WTC11 (cell line): ENCODE measurements around the gene RPL15. TPM values are rescaled to one million over a fixed set of nuclear protein-coding genes. Genes with fewer than 3 reads are reported as not detected.

Source experiments
- ATAC-seq: fragments of 200-7000 bp; cut with Tn5 transposase; 2 replicates; pipeline ENCODE4 v1.10.0; 2021; ENCODE audit warnings: mild to moderate bottlenecking, moderate library complexity
- CTCF ChIA-PET: fragments of 300-600 bp; sonication (Branson Sonifier 250); formaldehyde crosslinking; loops from one replicate; lab custom pipeline; 2021; ENCODE audit warnings: antibody characterized with exemption; lab: Charles Lee
- POLR2A ChIA-PET: fragments of 350-600 bp; sonication (Branson Sonifier 250); formaldehyde crosslinking; loops from one replicate; lab custom pipeline; 2021; ENCODE audit warnings: antibody characterized with exemption; lab: Charles Lee
- DNase-seq: peaks from one replicate; pipeline ENCODE4 v3.0.0; 2021; ENCODE audit warnings: low spot score
- H3K27ac Mint-ChIP-seq: 2 replicates; pipeline ENCODE4 v1.8.0; 2021; ENCODE audit warnings: mixed read lengths
- H3K27me3 Mint-ChIP-seq: 2 replicates; pipeline ENCODE4 v1.8.0; 2021; ENCODE audit warnings: low read depth, mild to moderate bottlenecking, moderate library complexity, mixed read lengths
- H3K36me3 Mint-ChIP-seq: 2 replicates; pipeline ENCODE4 v1.8.0; 2021; ENCODE audit warnings: mixed read lengths
- H3K4me1 Mint-ChIP-seq: 2 replicates; pipeline ENCODE4 v1.8.0; 2022; ENCODE audit warnings: mixed read lengths
- H3K4me3 Mint-ChIP-seq: 2 replicates; pipeline ENCODE4 v1.8.0; 2021; ENCODE audit warnings: mild to moderate bottlenecking, moderate library complexity, mixed read lengths
- H3K9me3 Mint-ChIP-seq: 2 replicates; pipeline ENCODE4 v1.8.0; 2021; ENCODE audit warnings: mixed read lengths
- CREB1 ChIP-seq: sonication (generic); formaldehyde crosslinking; IDR thresholded peaks from 2 replicates; pipeline ENCODE4 v1.8.0; 2023; ENCODE audit warnings: mild to moderate bottlenecking, missing genetic modification reagents
- ETV6 ChIP-seq: sonication (generic); formaldehyde crosslinking; IDR thresholded peaks from 2 replicates; pipeline ENCODE4 v1.8.1; 2022; ENCODE audit warnings: mild to moderate bottlenecking, missing genetic modification reagents
- GRHL2 ChIP-seq: fragments of 250-450 bp; sonication (Bioruptor Pico); IDR thresholded peaks from 2 replicates; pipeline ENCODE4 v1.8.0; 2022; ENCODE audit warnings: mild to moderate bottlenecking, moderate library complexity; ENCODE audit not compliant: insufficient replicate concordance, severe bottlenecking
- JAZF1 ChIP-seq: fragments of 250-450 bp; sonication (Bioruptor Pico); IDR thresholded peaks from 2 replicates; pipeline ENCODE4 v1.9.0; 2021; ENCODE audit warnings: moderate library complexity, mild to moderate bottlenecking, inconsistent platforms
- NFYB ChIP-seq: sonication (generic); formaldehyde crosslinking; conservative IDR thresholded peaks from 2 replicates; pipeline ENCODE4 v1.8.0; 2022; ENCODE audit warnings: low read depth, missing genetic modification reagents
- RORB ChIP-seq: fragments of 250-450 bp; sonication (Bioruptor Pico); IDR thresholded peaks from 2 replicates; pipeline ENCODE4 v1.9.0; 2021; ENCODE audit warnings: mild to moderate bottlenecking
- TP53 ChIP-seq: sonication (generic); formaldehyde crosslinking; IDR thresholded peaks from 2 replicates; pipeline ENCODE4 v1.8.1; 2023; ENCODE audit warnings: mild to moderate bottlenecking, missing genetic modification reagents
- ZBTB21 ChIP-seq: sonication (generic); formaldehyde crosslinking; IDR thresholded peaks from 2 replicates; pipeline ENCODE4 v1.8.1; 2023; ENCODE audit warnings: mild to moderate bottlenecking, missing genetic modification reagents, borderline replicate concordance
- ZNF232 ChIP-seq: sonication (generic); formaldehyde crosslinking; IDR thresholded peaks from 2 replicates; pipeline ENCODE4 v1.8.0; 2022; ENCODE audit warnings: mild to moderate bottlenecking, missing genetic modification reagents
- total RNA-seq: library from RNA; stranded (reverse); gene quantifications from 3 replicates; pipeline ENCODE4 v1.2.3, GENCODE V29; 2021
- TF ChIP-seq, protein P1 (sequence below): sonication (generic); formaldehyde crosslinking; IDR thresholded peaks from 2 replicates; pipeline ENCODE4 v1.8.1; 2022; ENCODE audit warnings: missing genetic modification reagents, borderline replicate concordance
- TF ChIP-seq, protein P2 (sequence below): sonication (generic); formaldehyde crosslinking; IDR thresholded peaks from 2 replicates; pipeline ENCODE4 v1.8.0; 2022; ENCODE audit warnings: missing genetic modification reagents
- TF ChIP-seq, protein P3 (sequence below): sonication (generic); formaldehyde crosslinking; IDR thresholded peaks from 2 replicates; pipeline ENCODE4 v1.8.0; 2022; ENCODE audit warnings: mild to moderate bottlenecking, missing genetic modification reagents
- TF ChIP-seq, protein P4 (sequence below): fragments of 250-450 bp; sonication (Bioruptor Pico); conservative IDR thresholded peaks from 2 replicates; pipeline ENCODE4 v1.9.0; 2021; ENCODE audit warnings: mild to moderate bottlenecking
- TF ChIP-seq, protein P5 (sequence below): sonication (generic); formaldehyde crosslinking; IDR thresholded peaks from 2 replicates; pipeline ENCODE4 v1.8.0; 2023; ENCODE audit warnings: mild to moderate bottlenecking, missing genetic modification reagents
- TF ChIP-seq, protein P6 (sequence below): sonication (generic); formaldehyde crosslinking; conservative IDR thresholded peaks from 2 replicates; pipeline ENCODE4 v1.8.1; 2023; ENCODE audit warnings: mild to moderate bottlenecking, low read depth, missing genetic modification reagents, moderate library complexity

RPL15 gene
- total RNA-seq, 1 experiment from 2014 or later = 2,428 TPM

DNA sequence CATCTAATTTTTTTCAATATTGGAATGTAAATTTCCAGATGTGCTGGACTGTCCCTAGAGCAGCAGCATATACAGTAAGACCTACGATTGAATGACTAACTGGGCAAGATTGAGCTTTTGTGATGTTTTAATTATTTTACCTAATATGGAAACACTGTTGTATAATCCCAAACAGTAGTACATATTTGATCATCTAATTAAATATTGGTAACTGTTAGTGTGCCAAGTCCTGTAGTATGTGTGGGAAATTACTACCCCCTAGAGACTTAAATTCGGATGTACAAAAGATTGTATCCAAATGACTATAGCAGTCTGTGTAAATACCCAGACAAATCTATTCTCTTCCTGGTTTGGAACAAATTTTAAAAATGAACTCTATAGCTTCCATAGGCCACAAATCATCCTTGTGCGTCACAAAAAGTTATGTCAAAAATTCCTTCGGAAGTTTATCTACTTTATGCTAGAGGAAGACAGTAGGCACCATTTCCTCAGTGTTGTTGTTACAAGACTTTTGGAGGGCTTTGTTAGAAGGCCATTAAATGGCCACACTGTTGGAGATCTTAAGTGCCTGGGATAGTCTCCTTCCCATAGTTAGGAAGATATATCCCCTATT lies 41.7 kb upstream of the RPL15 start:
- DNase-seq (no peak), ATAC-seq (no peak)
- peaks cover 32% of the 10 kb centered on the region for H3K36me3 Mint-ChIP-seq
- no peak overlapping the region; the same call in 1 of the 2 replicates for H3K27ac Mint-ChIP-seq
- peaks cover 26% of the 10 kb centered on the region for H3K9me3 Mint-ChIP-seq
- no peaks in the 10 kb centered on the region; the same call in 1 of the 2 replicates for H3K27me3 Mint-ChIP-seq
- ChIA-PET POLR2A (no interaction called here), CTCF (interaction anchor here (1.9 to 3.5 kb wide), 2 partner anchors 10 to 13 kb away, joined by 4 to 12 read pairs; no protein-coding TSS in a partner anchor)
- H3K4me3 Mint-ChIP-seq = no peak overlapping the region
- peaks cover 28% of the 10 kb centered on the region for H3K4me1 Mint-ChIP-seq
- no peak for TF ChIP-seq ETV6 (CRISPR knock-in tag)
- TF ChIP-seq, protein P1, sequence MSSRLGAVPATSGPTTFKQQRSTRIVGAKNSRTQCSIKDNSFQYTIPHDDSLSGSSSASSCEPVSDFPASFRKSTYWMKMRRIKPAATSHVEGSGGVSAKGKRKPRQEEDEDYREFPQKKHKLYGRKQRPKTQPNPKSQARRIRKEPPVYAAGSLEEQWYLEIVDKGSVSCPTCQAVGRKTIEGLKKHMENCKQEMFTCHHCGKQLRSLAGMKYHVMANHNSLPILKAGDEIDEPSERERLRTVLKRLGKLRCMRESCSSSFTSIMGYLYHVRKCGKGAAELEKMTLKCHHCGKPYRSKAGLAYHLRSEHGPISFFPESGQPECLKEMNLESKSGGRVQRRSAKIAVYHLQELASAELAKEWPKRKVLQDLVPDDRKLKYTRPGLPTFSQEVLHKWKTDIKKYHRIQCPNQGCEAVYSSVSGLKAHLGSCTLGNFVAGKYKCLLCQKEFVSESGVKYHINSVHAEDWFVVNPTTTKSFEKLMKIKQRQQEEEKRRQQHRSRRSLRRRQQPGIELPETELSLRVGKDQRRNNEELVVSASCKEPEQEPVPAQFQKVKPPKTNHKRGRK (CRISPR knock-in tag) = no peak
- no peak for TF ChIP-seq GRHL2 (CRISPR knock-in tag)
- TF ChIP-seq RORB (CRISPR knock-in tag) = no peak
- TF ChIP-seq ZNF232 (CRISPR knock-in tag) = no peak
- TF ChIP-seq, protein P2, sequence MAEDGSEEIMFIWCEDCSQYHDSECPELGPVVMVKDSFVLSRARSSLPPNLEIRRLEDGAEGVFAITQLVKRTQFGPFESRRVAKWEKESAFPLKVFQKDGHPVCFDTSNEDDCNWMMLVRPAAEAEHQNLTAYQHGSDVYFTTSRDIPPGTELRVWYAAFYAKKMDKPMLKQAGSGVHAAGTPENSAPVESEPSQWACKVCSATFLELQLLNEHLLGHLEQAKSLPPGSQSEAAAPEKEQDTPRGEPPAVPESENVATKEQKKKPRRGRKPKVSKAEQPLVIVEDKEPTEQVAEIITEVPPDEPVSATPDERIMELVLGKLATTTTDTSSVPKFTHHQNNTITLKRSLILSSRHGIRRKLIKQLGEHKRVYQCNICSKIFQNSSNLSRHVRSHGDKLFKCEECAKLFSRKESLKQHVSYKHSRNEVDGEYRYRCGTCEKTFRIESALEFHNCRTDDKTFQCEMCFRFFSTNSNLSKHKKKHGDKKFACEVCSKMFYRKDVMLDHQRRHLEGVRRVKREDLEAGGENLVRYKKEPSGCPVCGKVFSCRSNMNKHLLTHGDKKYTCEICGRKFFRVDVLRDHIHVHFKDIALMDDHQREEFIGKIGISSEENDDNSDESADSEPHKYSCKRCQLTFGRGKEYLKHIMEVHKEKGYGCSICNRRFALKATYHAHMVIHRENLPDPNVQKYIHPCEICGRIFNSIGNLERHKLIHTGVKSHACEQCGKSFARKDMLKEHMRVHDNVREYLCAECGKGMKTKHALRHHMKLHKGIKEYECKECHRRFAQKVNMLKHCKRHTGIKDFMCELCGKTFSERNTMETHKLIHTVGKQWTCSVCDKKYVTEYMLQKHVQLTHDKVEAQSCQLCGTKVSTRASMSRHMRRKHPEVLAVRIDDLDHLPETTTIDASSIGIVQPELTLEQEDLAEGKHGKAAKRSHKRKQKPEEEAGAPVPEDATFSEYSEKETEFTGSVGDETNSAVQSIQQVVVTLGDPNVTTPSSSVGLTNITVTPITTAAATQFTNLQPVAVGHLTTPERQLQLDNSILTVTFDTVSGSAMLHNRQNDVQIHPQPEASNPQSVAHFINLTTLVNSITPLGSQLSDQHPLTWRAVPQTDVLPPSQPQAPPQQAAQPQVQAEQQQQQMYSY (CRISPR knock-in tag) = no peak
- TF ChIP-seq, protein P3, sequence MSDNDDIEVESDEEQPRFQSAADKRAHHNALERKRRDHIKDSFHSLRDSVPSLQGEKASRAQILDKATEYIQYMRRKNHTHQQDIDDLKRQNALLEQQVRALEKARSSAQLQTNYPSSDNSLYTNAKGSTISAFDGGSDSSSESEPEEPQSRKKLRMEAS (CRISPR knock-in tag) = no peak
- TF ChIP-seq ZBTB21 (CRISPR knock-in tag) = no peak
- no peak for TF ChIP-seq TP53
- no peak for TF ChIP-seq JAZF1 (CRISPR knock-in tag)
- TF ChIP-seq CREB1 (CRISPR knock-in tag) = no peak

DNA sequence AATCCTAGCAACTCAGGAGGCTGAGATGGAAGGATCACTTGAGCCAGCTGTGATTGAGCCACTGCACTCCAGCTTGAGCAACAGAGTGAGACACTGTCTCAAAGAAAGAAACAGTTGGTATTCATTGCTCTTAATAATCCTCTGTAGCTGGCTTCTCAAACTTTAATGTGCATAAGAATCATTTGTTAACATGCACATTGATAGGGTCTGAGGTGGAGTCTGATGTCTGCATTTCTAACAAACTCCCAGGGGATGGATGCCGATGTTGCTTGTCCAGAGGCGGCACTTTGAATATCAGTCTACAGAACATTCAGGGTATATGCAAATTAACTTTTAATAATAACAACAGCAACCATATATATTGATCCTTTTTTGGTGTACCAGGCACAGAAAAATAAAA lies 40.0 kb upstream of the RPL15 start:
- CTCF ChIA-PET = interaction anchor here (0.6 kb wide), 1 partner anchor 88 kb away, joined by 3 read pairs; no protein-coding TSS in a partner anchor
- H3K36me3 Mint-ChIP-seq = peaks cover 46% of the 10 kb centered on the region
- no peaks in the 10 kb centered on the region; the same call in 1 of the 2 replicates for H3K27me3 Mint-ChIP-seq
- no peak overlapping the region for H3K27ac Mint-ChIP-seq
- H3K4me3 Mint-ChIP-seq = no peak overlapping the region
- H3K4me1 Mint-ChIP-seq = peaks cover 28% of the 10 kb centered on the region
- H3K9me3 Mint-ChIP-seq = peaks cover 33% of the 10 kb centered on the region
- TF ChIP-seq, protein P4, sequence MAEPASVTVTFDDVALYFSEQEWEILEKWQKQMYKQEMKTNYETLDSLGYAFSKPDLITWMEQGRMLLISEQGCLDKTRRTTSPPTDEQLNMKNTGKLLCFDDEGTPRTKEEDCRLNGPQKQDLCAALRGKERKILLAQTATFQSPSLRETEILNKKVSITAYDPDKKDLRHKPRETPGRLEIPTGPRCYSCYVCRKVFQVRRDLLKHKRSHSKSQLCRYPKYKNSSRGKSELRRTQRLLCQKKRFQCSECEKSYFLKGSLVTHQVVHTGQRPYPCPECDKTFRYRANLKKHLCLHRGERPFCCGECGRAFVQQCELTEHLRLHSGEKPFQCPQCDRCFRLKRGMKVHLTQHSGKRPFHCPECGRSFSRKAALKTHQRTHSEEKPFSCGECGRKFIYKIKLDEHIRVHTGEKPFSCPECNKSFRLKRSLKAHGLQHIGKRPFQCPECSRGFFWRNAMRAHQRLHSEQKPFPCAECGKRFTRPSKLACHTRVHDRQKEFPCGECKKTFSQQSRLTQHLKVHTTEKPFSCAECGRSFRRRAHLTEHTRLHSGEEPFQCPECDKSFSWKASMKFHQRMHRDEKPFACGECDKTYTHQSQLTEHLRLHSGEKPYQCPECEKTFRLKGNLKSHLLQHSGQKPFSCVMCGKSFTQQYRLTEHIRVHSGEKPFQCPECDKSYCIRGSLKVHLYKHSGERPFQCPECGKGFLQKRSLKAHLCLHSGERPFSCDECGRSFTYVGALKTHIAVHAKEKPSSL = no peak
- TF ChIP-seq, protein P5, sequence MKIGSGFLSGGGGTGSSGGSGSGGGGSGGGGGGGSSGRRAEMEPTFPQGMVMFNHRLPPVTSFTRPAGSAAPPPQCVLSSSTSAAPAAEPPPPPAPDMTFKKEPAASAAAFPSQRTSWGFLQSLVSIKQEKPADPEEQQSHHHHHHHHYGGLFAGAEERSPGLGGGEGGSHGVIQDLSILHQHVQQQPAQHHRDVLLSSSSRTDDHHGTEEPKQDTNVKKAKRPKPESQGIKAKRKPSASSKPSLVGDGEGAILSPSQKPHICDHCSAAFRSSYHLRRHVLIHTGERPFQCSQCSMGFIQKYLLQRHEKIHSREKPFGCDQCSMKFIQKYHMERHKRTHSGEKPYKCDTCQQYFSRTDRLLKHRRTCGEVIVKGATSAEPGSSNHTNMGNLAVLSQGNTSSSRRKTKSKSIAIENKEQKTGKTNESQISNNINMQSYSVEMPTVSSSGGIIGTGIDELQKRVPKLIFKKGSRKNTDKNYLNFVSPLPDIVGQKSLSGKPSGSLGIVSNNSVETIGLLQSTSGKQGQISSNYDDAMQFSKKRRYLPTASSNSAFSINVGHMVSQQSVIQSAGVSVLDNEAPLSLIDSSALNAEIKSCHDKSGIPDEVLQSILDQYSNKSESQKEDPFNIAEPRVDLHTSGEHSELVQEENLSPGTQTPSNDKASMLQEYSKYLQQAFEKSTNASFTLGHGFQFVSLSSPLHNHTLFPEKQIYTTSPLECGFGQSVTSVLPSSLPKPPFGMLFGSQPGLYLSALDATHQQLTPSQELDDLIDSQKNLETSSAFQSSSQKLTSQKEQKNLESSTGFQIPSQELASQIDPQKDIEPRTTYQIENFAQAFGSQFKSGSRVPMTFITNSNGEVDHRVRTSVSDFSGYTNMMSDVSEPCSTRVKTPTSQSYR = no peak
- TF ChIP-seq NFYB = no peak
- TF ChIP-seq, protein P6, sequence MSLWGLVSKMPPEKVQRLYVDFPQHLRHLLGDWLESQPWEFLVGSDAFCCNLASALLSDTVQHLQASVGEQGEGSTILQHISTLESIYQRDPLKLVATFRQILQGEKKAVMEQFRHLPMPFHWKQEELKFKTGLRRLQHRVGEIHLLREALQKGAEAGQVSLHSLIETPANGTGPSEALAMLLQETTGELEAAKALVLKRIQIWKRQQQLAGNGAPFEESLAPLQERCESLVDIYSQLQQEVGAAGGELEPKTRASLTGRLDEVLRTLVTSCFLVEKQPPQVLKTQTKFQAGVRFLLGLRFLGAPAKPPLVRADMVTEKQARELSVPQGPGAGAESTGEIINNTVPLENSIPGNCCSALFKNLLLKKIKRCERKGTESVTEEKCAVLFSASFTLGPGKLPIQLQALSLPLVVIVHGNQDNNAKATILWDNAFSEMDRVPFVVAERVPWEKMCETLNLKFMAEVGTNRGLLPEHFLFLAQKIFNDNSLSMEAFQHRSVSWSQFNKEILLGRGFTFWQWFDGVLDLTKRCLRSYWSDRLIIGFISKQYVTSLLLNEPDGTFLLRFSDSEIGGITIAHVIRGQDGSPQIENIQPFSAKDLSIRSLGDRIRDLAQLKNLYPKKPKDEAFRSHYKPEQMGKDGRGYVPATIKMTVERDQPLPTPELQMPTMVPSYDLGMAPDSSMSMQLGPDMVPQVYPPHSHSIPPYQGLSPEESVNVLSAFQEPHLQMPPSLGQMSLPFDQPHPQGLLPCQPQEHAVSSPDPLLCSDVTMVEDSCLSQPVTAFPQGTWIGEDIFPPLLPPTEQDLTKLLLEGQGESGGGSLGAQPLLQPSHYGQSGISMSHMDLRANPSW (CRISPR knock-in tag) = no peak
- ATAC-seq (no peak), DNase-seq (no peak)
- POLR2A ChIA-PET = interaction anchor here (0.7 kb wide), 1 partner anchor 40 kb away, joined by 3 read pairs; the partner anchor contains the start of gene RPL15
